NCI-H1930 (cell line): ENCODE data around the gene OR1D5.
"Not testable (repeated sequence)": the region's sequence is repeated elsewhere in the genome, so short reads cannot be mapped to it uniquely, and the experiment has no call there.

Source experiments
- DNase-seq, 2 experiments: peaks; one replicate each; lab custom pipeline; 2025; lab: John Stamatoyannopoulos, UW

Gene OR1D5, protein sequence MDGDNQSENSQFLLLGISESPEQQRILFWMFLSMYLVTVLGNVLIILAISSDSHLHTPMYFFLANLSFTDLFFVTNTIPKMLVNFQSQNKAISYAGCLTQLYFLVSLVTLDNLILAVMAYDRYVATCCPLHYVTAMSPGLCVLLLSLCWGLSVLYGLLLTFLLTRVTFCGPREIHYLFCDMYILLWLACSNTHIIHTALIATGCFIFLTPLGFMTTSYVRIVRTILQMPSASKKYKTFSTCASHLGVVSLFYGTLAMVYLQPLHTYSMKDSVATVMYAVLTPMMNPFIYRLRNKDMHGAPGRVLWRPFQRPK

DNA sequence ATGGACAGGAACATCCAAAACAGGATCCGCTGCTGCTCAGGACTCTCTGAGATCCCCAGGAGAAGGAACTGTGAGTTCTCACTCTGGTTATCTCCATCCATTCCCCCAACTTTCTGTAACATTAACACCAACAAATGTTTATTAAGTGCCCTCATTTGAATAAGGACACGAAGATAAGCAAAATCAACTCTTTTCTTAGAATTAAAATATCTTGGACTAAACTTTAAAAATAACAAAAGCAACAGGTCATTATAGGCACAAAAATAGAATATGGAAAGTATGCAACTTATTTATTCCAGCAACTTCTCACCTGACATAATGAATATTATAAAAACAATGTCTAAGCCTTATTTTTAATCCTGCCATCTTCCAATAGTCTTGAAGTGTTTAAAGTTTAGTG lies at the start of gene OR1D5:
OR1D5 (minus strand) TSS at position 101 of the 400 bp plus-strand sequence; CDS start at position 101, 0 bp downstream.
- not testable (repeated sequence) for DNase-seq

GRCh38 chr17:3104322-3104721 lies 40.9 kb upstream of the OR1D5 start, which contains the start of gene OR1D2:
Gene OR1D2, minus strand, starts transcription at chr17:3104422. Its CDS starts 11,426 bp downstream, at chr17:3092996.
- DNase-seq, result no peak

- not testable (repeated sequence) for DNase-seq
Observed at GRCh38 chr17:3073850-3074249, 10.4 kb upstream of the OR1D5 start.

DNA sequence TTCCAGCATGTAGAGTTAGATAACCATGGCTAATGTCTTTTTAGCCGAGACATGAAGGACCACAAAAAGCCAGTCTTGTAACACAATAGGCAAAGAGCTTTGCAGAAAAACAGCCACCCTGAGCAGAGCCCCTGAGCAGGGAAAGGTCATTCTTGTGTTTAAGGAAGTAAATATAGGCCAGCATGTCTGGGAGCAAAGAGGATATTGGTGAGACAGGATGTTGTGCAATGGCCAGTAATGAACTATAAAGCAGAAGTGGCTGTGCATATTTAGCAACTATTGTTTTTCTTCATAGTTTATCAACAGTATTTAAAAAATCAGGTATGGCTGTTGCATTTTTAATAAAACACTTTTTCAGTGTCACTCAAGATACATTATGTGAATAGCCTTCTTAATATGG lies 1.8 kb upstream of the OR1D5 start:
- not testable (repeated sequence) for DNase-seq

- not testable (repeated sequence) for DNase-seq
Observed at GRCh38 chr17:3062824-3063377, 506 bp downstream of the OR1D5 start.

DNA sequence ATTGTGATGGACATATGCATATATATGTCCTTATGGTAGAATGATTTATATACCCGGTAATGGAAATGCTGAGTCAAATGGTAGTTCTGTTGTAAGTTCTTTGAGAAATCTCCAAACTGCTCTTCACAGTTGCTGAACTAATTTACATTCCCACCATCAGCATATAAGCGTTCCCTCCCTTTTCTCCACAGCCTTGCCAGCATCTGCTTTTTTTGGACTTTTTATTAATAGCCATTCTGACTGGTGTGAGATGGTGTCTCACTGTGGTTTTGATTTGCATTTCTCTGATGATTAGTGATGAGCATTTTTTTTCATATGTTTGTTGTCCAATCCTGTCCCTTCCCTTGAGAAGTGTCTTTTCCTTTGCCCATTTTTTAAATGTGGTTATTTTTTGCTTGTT lies 8.5 kb downstream of the OR1D5 start:
- DNase-seq, result not testable (repeated sequence)

GRCh38 chr17:3049705-3050295 lies 13.6 kb downstream of the OR1D5 start:
- no peak for DNase-seq

GRCh38 chr17:3048727-3049471 lies 14.5 kb downstream of the OR1D5 start:
- DNase-seq, result peak; percentile 97

GRCh38 chr17:3046753-3047152 lies 16.7 kb downstream of the OR1D5 start:
- no peak for DNase-seq

DNA sequence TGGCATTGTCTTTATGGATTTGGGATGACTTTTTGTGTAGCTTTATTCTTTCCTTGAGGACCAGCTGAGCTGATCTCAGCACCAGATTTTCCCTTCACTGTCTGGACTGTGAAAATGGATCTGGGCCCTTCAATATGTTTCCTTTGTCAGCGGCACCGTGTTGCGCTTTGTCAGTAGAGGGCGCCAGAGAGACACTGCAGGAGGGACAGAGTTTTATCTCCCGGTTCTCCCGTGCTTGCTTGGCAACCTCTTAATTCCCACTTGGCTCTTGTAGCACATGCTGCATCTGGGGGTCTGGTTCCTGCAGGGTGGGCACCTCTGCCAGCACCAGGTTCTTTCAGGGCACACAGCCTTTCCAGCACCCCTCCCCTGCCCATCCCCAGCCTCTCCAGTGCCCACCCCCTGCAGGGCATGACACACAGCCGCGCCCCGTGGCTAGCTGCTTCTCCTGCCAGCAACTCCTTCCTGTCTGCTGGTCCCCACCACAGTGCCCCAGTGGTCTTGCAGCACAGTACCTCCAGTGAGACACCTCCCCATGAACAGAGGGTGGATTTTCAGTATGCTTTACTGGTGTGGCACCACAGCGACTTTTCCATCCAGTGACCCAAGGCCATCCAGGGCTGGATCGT lies 19.6 kb downstream of the OR1D5 start:
- DNase-seq, result no peak

DNA sequence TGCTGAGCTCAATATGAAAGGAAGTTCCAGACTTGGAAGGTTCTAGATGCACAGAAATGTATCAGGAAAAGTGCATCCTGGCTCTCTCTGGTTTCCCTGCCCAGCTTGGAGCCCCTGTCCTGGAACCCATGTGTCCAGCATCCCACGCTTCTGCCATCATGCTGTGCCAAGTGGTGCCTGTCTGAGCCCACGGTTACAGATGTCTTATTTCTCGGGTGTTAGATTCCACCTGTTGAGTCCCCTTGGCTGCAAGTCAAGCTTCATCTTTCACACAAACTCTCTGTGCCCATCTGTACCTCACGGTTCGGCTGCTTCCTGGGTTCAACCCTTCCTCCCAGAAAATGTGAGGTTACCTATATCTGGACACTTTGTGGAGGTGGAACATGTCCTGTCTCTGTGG lies 22.5 kb downstream of the OR1D5 start:
- no peak for DNase-seq

- no peak for DNase-seq
Observed at GRCh38 chr17:3039736-3040135, 23.7 kb downstream of the OR1D5 start.

DNA sequence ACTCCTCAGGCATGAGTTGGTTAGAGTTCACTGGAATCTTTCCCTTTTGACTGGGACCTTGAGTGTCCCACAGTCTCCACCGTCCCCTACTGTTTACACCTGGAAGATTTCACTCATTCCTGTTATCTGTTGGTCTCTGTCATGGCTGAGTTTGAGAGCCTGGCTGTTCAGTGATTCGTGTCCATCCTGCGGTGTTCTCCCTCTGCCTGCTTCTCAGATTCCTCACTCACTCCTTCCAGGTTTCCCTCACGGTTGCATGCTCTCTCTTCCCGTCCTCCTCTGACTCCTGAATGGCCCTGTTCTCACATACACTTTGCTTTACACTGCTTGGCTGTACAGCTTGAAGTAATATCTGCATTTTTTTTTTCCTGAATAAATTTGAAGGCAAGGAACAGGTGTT lies 24.5 kb downstream of the OR1D5 start:
- DNase-seq, result no peak

DNA sequence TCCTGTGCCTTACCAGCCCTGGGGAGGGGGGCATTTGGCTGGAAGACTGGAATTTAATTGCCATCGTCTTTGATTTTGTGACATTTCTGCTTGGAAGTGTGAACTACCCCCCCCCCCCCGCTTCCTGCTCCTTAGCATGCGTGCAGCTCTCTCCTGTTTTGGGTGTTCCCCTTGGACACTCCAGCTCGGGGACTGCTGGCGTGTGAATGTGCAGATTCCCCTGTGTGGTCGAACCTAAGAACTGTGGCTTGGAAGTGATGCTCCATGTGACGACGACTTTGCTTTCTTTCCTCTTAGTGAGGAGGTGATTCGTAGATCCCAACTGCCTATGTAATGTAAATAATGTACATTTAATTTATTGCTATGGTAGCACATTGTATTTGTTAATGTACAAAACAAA lies 26.1 kb downstream of the OR1D5 start:
- DNase-seq, result no peak

GRCh38 chr17:3036800-3037199 lies 26.6 kb downstream of the OR1D5 start:
- no peak for DNase-seq

DNA sequence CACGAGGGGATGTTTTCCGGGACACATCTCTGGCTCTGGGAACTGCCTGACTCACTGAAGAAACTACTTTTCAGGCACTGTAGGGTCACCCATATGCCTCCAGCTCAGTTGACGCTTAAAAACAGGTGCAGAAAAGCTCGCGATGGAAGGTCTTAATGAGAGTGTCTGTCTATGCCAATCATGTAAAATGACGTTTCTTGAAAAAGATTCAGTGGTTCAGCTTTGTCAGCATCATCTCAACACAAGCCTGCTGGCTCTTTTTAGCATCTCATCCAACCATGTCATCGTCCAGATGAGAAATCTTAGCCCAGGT lies 27.5 kb downstream of the OR1D5 start:
- DNase-seq, result no peak

- no peak for DNase-seq
Observed at GRCh38 chr17:3035256-3035967, 28.0 kb downstream of the OR1D5 start.

GRCh38 chr17:3034578-3034920 lies 28.9 kb downstream of the OR1D5 start:
- no peak for DNase-seq

DNA sequence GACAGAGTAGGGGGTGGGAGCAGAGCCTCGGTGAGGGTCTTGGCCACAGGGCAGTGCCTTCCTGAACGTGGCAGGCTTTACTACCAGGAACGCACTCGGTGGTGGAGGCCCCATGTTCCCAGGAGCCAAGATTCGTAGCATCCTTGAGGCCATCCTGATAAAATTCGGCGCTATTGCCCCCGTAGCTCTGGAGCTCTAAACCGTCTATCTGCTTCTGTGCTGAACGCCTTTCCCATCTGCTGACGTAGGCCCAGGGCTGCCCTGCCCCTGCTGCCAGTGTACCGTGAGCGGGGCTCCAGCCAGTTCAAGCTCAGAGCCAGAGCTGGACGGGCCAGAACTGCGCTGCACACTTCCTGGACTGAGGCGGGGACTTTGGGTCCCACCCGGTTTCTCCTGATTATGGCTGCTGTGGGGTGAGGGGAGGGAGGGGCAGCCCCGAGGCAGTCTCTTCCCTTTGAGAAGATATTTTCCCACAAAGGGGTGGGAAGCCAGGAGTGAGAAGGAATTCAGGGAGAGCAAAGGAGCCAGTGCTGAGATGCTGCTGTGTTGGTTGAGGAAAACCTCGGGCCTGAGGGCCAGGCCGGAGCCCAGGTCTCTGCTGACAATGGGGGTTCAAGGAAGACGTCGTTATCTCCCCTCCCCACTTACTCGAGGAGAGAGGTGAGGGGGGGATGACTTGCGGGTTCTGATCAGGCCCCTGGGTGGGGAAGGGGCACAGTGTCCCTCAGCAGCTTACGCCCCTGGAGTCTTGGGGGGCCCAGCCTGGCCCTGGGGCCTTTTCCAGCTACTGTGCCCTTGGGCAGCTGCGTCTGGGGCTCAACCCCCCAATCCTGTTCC lies 29.4 kb downstream of the OR1D5 start:
- DNase-seq, result no peak

DNA sequence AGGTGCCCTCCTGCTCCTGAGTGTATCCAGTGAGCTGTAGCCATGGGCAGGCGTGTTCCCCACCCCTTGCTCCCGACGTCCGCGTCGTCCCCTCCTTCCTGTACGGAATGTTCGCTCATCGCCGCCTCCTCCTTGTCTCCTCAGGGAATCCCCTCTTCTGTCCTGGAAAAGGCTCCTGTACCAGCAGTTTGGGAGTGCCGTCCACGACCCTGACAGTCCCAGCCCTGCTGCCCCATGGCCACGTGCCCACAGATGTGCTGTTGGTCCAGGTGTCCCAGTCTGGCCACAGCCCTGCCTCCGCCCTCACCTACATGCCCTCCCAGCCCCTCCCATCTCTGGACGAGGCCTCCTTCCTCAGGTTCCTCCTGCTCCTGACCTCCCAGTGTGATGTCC lies 30.2 kb downstream of the OR1D5 start:
- DNase-seq, result no peak
